A549 (cell line): ENCODE results near the gene ELFN1. TPM values are rescaled to one million over a fixed set of nuclear protein-coding genes. Genes with fewer than 3 reads are reported as not detected.

Experiments used
- ATAC-seq, 2 experiments: fragments of 200-7000 bp in 1 of 2; fragments of >200 bp in 1 of 2; cut with Nextera tagmentation in 1 of 2; cut with Tn5 transposase in 1 of 2; 3 replicates each; pipeline versions ENCODE4 v1.8.0 to v1.9.1; 2018 to 2020; ENCODE audit warnings: mild to moderate bottlenecking in 1 of 2, moderate library complexity in 1 of 2
- CTCF ChIA-PET: fragments of 300-600 bp; sonication (Branson Sonifier 250); formaldehyde crosslinking; extraction: SDS; loops from one replicate; lab custom pipeline; 2021; ENCODE audit warnings: antibody characterized with exemption, inconsistent platforms; lab: Yijun Ruan, JAX
- POLR2A ChIA-PET: fragments of 350-600 bp; formaldehyde crosslinking; extraction: SDS; loops from one replicate; lab custom pipeline; 2021; ENCODE audit warnings: antibody characterized with exemption, inconsistent platforms; lab: Yijun Ruan, JAX
- DNase-seq, 2 experiments: peaks; one replicate each; pipeline versions ENCODE4 v3.0.0 to v3.0.0-alpha.2; 2011 to 2016; ENCODE audit warnings: low read depth in 1 of 2, low spot score in 1 of 2
- FAIRE-seq: peaks from 2 replicates; lab custom pipeline; 2011; peaks lifted over from hg19 to GRCh38; lab: Jason Lieb, UNC
- H3K27ac ChIP-seq, 2 experiments: fragments of >200 bp; sonication (Bioruptor Twin); formaldehyde crosslinking; 3 replicates each; pipeline ENCODE4 v1.5.1; 2016 to 2017
- H3K4me1 ChIP-seq: fragments of >200 bp; sonication (Bioruptor Twin); formaldehyde crosslinking; 3 replicates; pipeline ENCODE4 v1.6.1; 2016
- H3K4me2 ChIP-seq: fragments of >200 bp; sonication (Bioruptor Twin); formaldehyde crosslinking; 3 replicates; pipeline ENCODE4 v1.6.1; 2016
- H3K4me3 ChIP-seq: fragments of >200 bp; sonication (Bioruptor Twin); formaldehyde crosslinking; 3 replicates; pipeline ENCODE4 v1.5.1; 2016
- H3K9me3 ChIP-seq: fragments of >200 bp; sonication (Bioruptor Twin); formaldehyde crosslinking; 3 replicates; pipeline ENCODE4 v1.6.1; 2016
- BHLHE40 ChIP-seq: IDR thresholded peaks from 2 replicates; pipeline ENCODE4 v1.6.1; 2012; ENCODE audit warnings: low read depth, low read length, inconsistent platforms
- CHD2 ChIP-seq: fragments of 150-350 bp; IDR thresholded peaks from 2 replicates; pipeline ENCODE4 v1.6.1; 2014; ENCODE audit warnings: low read length; ENCODE audit not compliant: partially characterized antibody
- EP300 ChIP-seq, 2 experiments: fragments of >200 bp; sonication (Bioruptor Twin); formaldehyde crosslinking; IDR thresholded peaks; 2 replicates in 1 of 2; 3 replicates in 1 of 2; pipeline ENCODE4 v1.6.1; 2016 to 2017
- ESRRA ChIP-seq: fragments of 150-350 bp; IDR thresholded peaks from 2 replicates; pipeline ENCODE4 v1.6.1; 2014; ENCODE audit warnings: mild to moderate bottlenecking, low read length, borderline replicate concordance
- FOSB ChIP-seq: fragments of 250-450 bp; sonication (Bioruptor Pico); IDR thresholded peaks from 2 replicates; pipeline ENCODE4 v1.5.0; 2020; ENCODE audit warnings: mild to moderate bottlenecking, moderate library complexity
- FOXS1 ChIP-seq: fragments of 250-450 bp; sonication (Bioruptor Pico); IDR thresholded peaks from 2 replicates; pipeline ENCODE4 v1.5.0; 2020; ENCODE audit warnings: mild to moderate bottlenecking, moderate library complexity
- HOXB13 ChIP-seq: fragments of 250-450 bp; sonication (Bioruptor Pico); IDR thresholded peaks from 2 replicates; pipeline ENCODE4 v1.5.0; 2020; ENCODE audit warnings: low read depth, mild to moderate bottlenecking, moderate library complexity
- MAFK ChIP-seq: fragments of 450-650 bp; IDR thresholded peaks from 2 replicates; pipeline ENCODE4 v1.6.1; 2014; ENCODE audit not compliant: partially characterized antibody
- NPAS2 ChIP-seq: fragments of 250-450 bp; sonication (Bioruptor Pico); IDR thresholded peaks from 2 replicates; pipeline ENCODE4 v1.8.0; 2022; ENCODE audit warnings: mild to moderate bottlenecking, moderate library complexity, borderline replicate concordance
- POLR2AphosphoS2 ChIP-seq: conservative IDR thresholded peaks from 2 replicates; pipeline ENCODE4 v1.6.1; 2012; ENCODE audit warnings: low read length, improper control_type of control experiment, inconsistent platforms
- RFX5 ChIP-seq: fragments of 450-650 bp; IDR thresholded peaks from 2 replicates; pipeline ENCODE4 v1.7.1; 2014; ENCODE audit warnings: antibody characterized with exemption, mild to moderate bottlenecking, moderate library complexity
- RNF2 ChIP-seq: fragments of 200-600 bp; sonication (generic); IDR thresholded peaks from 2 replicates; pipeline ENCODE4 v1.6.1; 2016; ENCODE audit warnings: low read depth, mild to moderate bottlenecking, antibody characterized with exemption, moderate library complexity, borderline replicate concordance
- SMC3 ChIP-seq: fragments of >200 bp; sonication (Bioruptor Twin); formaldehyde crosslinking; IDR thresholded peaks from 3 replicates; pipeline ENCODE4 v1.6.1; 2018; ENCODE audit warnings: inconsistent platforms
- TFCP2L1 ChIP-seq: fragments of 250-450 bp; sonication (Bioruptor Pico); IDR thresholded peaks from 2 replicates; pipeline ENCODE4 v1.5.0; 2021; ENCODE audit warnings: mild to moderate bottlenecking
- ZC3H11A ChIP-seq: fragments of 450-650 bp; IDR thresholded peaks from 2 replicates; pipeline ENCODE4 v1.6.1; 2014; ENCODE audit warnings: antibody characterized with exemption, mild to moderate bottlenecking
- WGBS: methylation state at CpG from one replicate; pipeline ENCODE4 v1.1.6; 2017; ENCODE audit errors: missing lambda C conversion rate; 5-methylcytosine and 5-hydroxymethylcytosine counted together
- polyA plus RNA-seq, 4 experiments: library from polyadenylated mRNA; depleted of rRNA in 3 of 4; stranded (reverse); fragments of >200 nt; fragmentation: RNase III in 1 of 4; extraction: RNeasy Plus Mini Kit Qiagen cat#74134 plus additional on column Dnase treatment in 1 of 4; gene quantifications; 2 replicates in 3 of 4; 3 replicates in 1 of 4; pipeline ENCODE4 v1.2.3, GENCODE V29; 2011 to 2017
- TF ChIP-seq, protein P1 (sequence below): fragments of 250-450 bp; sonication (Bioruptor Pico); IDR thresholded peaks from 2 replicates; pipeline ENCODE4 v1.5.0; 2020; ENCODE audit warnings: low read depth, mild to moderate bottlenecking, moderate library complexity
- TF ChIP-seq, protein P2 (sequence below): fragments of >200 bp; sonication (Bioruptor Twin); formaldehyde crosslinking; IDR thresholded peaks from 2 replicates; pipeline ENCODE4 v1.6.1; 2016
- TF ChIP-seq, protein P3 (sequence below): IDR thresholded peaks from 2 replicates; pipeline ENCODE4 v1.6.1; 2012; ENCODE audit warnings: low read depth, borderline replicate concordance
- TF ChIP-seq, protein P4 (sequence below): IDR thresholded peaks from 2 replicates; pipeline ENCODE4 v1.6.1; 2012
- TF ChIP-seq, protein P5 (sequence below): fragments of 200-600 bp; sonication (generic); IDR thresholded peaks from 2 replicates; pipeline ENCODE4 v1.6.1; 2016; ENCODE audit warnings: antibody characterized with exemption, mild to moderate bottlenecking, moderate library complexity

The ELFN1 gene
- polyA plus RNA-seq, 2 of the 4 experiments (the other 2 are of a cell fraction): 0.08 to 0.10 TPM

DNA sequence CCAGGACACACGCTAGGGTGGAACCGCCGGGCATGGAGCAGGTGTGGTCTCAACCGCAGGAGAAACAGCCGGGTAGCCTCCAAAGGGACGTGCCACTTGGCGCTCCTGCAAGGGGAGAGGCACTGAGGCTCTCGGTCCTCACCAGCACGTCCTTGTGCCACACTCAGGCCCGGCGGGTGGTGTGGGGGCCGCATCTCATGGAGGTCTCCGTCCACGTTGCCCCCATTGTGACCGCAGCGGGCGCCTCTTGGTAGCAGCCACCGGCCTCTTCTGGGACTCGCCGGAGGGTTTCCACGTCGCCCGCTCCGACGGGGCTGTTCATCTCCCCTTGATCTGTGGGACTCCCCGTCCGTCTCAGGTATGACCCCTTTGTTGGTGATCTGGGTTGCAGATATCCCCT is 49.2 kb upstream of the ELFN1 start (continued):
- TF ChIP-seq, protein P1, sequence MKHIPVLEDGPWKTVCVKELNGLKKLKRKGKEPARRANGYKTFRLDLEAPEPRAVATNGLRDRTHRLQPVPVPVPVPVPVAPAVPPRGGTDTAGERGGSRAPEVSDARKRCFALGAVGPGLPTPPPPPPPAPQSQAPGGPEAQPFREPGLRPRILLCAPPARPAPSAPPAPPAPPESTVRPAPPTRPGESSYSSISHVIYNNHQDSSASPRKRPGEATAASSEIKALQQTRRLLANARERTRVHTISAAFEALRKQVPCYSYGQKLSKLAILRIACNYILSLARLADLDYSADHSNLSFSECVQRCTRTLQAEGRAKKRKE (CRISPR knock-in tag): no peak
- no peak for TF ChIP-seq RNF2
- TF ChIP-seq, protein P2, sequence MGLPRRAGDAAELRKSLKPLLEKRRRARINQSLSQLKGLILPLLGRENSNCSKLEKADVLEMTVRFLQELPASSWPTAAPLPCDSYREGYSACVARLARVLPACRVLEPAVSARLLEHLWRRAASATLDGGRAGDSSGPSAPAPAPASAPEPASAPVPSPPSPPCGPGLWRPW: no peak
- TF ChIP-seq MAFK: no peak

DNA sequence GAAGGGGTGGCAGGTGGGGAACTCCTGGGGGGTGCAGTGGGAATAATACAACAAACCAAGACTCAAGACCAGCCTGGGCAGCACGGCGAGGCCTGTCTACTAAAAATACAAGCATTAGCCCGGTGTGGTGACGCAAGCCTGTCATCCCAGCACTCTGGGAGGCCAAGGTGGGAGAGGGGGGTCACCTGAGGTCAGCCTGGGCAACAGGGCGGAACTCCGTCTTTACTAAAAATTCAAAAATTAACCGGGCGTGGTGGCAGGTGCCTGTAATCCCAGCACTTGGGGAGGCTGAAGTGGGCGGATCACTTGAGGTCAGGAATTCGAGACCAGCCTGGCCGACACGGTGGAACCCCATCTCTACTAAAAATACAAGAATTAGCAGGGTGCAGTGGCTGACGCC is 48.4 kb upstream of the ELFN1 start:
- Histone ChIP-seq H3K4me1 (no peaks in the 10 kb centered on the region), H3K4me3 (no peak overlapping the region), H3K27ac (no peak overlapping the region), H3K4me2 (no peak overlapping the region), H3K9me3 (no peaks in the 10 kb centered on the region; the same call in 2 of the 3 replicates)
- FAIRE-seq: no peak
- no peak for TF ChIP-seq EP300 (IDR thresholded peaks at IDR 0.05)
- TF ChIP-seq POLR2AphosphoS2: no peak
- TF ChIP-seq FOSB (CRISPR knock-in tag): no peak
- no peak for TF ChIP-seq BHLHE40
- TF ChIP-seq RNF2: no peak
- TF ChIP-seq, protein P3, sequence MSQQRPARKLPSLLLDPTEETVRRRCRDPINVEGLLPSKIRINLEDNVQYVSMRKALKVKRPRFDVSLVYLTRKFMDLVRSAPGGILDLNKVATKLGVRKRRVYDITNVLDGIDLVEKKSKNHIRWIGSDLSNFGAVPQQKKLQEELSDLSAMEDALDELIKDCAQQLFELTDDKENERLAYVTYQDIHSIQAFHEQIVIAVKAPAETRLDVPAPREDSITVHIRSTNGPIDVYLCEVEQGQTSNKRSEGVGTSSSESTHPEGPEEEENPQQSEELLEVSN: no peak
- no peak for TF ChIP-seq RFX5
- no peak for TF ChIP-seq ZC3H11A
- TF ChIP-seq HOXB13: no peak
- TF ChIP-seq SMC3: no peak
- TF ChIP-seq TFCP2L1 (CRISPR knock-in tag): no peak
- no peak for TF ChIP-seq CHD2
- TF ChIP-seq, protein P4, sequence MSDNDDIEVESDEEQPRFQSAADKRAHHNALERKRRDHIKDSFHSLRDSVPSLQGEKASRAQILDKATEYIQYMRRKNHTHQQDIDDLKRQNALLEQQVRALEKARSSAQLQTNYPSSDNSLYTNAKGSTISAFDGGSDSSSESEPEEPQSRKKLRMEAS: no peak
- no peak for DNase-seq
- ChIA-PET POLR2A (no interaction called here), CTCF (no interaction called here)
- ATAC-seq: no peak
- WGBS: 83% methylated on average over 13 of the region's 13 CpGs

DNA sequence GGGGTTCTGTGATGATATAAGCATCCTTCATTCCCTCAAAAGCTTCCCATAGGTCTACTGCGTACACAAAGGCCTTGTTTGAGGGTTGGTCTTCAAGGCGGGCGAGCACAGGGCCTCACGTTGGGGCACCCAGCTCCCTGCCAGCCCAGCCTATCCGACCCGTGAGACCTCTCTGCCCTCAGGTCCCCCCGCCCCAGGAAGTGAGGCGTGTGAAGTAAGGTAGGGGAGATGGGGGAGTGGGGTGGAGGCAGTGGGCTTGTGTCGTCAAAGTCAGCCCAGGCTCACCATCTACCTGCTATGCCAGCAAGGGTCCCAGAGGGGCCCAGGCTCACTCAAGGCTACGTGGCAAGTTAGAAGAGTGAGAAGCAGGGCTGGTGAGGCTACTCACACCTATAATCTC is 47.6 kb upstream of the ELFN1 start:
- ATAC-seq (no peak), DNase-seq (no peak), FAIRE-seq (no peak)
- H3K4me1 ChIP-seq: no peaks in the 10 kb centered on the region
- no peaks in the 10 kb centered on the region; the same call in 2 of the 3 replicates for H3K9me3 ChIP-seq
- ChIA-PET CTCF (interaction anchor here (1.2 kb wide), 1 partner anchor 8 kb away, joined by 4 read pairs; no protein-coding TSS in a partner anchor), POLR2A (no interaction called here)
- TF ChIP-seq ESRRA (no peak), NPAS2 (CRISPR knock-in tag) (no peak), FOXS1 (CRISPR knock-in tag) (no peak), HOXB13 (no peak), EP300 (IDR thresholded peaks at IDR 0.05) (no peak)
- TF ChIP-seq, protein P5, sequence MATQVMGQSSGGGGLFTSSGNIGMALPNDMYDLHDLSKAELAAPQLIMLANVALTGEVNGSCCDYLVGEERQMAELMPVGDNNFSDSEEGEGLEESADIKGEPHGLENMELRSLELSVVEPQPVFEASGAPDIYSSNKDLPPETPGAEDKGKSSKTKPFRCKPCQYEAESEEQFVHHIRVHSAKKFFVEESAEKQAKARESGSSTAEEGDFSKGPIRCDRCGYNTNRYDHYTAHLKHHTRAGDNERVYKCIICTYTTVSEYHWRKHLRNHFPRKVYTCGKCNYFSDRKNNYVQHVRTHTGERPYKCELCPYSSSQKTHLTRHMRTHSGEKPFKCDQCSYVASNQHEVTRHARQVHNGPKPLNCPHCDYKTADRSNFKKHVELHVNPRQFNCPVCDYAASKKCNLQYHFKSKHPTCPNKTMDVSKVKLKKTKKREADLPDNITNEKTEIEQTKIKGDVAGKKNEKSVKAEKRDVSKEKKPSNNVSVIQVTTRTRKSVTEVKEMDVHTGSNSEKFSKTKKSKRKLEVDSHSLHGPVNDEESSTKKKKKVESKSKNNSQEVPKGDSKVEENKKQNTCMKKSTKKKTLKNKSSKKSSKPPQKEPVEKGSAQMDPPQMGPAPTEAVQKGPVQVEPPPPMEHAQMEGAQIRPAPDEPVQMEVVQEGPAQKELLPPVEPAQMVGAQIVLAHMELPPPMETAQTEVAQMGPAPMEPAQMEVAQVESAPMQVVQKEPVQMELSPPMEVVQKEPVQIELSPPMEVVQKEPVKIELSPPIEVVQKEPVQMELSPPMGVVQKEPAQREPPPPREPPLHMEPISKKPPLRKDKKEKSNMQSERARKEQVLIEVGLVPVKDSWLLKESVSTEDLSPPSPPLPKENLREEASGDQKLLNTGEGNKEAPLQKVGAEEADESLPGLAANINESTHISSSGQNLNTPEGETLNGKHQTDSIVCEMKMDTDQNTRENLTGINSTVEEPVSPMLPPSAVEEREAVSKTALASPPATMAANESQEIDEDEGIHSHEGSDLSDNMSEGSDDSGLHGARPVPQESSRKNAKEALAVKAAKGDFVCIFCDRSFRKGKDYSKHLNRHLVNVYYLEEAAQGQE: no peak
- no peak overlapping the region for H3K27ac ChIP-seq
- no peak overlapping the region for H3K4me2 ChIP-seq
- 69% methylated on average over 9 of the region's 10 CpGs for WGBS
- H3K4me3 ChIP-seq: no peak overlapping the region
